GM19043 (cell line): ENCODE measurements around the gene CAPN11.
"Not testable (repeated sequence)": the region's sequence is repeated elsewhere in the genome, so short reads cannot be mapped to it uniquely, and the experiment has no call there.

Experiments used
- ATAC-seq: cut with Tn5 transposase; IDR thresholded peaks from one replicate; pipeline ENCODE4 v1.9.1; 2021; ENCODE audit warnings: low read depth; ENCODE audit not compliant: unreplicated experiment

CAPN11 gene

DNA sequence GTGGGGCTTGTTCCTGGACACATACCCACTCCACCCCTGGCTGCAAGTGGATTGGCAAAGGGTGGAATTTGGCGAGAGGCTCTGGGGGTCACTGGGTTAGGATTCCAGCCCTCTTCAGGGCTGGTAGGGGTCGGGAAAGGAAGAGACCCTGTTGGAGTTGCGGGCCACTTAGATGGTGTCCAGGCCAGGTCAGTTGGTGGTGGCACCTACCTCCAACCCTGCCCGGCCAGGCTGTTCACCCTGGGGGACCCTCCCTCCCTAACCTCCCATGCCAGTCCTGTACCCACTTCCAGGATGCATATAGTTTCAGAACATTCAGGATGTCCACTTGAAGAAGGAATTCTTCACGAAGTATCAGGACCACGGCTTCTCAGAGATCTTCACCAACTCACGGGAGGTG, 21.0 kb downstream of the CAPN11 start:
- ATAC-seq, result no peak

DNA sequence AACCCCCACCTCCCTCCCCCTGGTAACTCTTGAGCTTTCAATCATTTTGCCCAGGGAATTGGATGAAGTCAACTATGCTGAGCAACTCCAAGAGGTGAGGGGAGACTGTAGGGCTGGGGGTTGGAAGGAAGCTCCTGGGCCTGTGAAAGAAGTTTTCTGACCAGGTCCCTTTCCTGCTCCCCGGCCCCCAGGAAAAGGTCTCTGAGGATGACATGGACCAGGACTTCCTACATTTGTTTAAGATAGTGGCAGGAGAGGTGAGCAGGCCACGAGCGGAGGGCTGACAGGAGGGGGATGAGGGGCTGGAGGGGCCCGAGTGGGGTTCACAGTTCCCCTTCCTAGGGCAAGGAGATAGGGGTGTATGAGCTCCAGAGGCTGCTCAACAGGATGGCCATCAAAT, 21.8 kb downstream of the CAPN11 start:
- ATAC-seq, result no peak

DNA sequence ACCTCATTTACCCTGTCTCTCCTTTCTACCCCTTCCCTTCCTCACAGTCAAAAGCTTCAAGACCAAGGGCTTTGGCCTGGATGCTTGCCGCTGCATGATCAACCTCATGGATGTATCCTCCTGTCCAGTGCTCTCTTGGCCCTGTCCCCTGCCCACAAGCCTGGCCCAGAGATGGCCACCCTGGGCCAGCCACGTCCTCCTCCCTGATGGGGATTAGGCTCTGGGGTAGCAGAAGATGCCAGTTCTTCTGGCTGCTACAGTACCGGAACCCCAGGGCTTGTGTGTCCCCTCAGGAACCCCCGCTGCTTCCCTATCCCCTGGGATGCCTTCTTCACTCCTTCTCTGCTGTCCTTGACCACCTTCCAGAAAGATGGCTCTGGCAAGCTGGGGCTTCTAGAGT, 22.3 kb downstream of the CAPN11 start:
- no peak for ATAC-seq

DNA sequence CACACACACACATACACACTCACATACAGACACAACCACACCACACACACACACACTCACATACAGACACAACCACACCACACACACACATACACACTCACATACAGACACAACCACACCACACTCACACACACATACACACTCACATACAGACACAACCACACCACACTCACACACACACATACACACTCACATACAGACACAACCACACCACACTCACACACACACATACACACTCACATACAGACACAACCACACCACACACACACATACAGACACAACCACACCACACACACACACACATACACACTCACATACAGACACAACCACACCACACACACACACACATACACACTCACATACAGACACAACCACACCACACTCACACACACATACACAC, 23.2 kb downstream of the CAPN11 start:
- ATAC-seq, result not testable (repeated sequence)

DNA sequence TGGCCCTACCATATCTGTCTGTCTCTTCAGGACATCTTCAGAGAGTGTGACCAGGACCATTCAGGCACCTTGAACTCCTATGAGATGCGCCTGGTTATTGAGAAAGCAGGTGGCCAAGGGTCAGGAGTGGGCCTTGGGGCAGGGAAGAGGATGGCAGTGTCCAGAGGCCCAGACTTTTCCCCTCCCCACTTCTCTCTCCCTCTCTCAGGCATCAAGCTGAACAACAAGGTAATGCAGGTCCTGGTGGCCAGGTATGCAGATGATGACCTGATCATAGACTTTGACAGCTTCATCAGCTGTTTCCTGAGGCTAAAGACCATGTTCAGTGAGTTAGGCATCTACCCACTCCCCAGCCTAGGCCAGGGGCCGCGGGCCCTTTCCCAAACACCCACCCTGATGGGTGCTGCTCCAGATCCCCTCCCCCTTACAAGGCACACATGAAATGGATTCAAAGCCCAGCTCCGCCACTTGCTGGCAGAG, 24.3 kb downstream of the CAPN11 start:
- no peak for ATAC-seq

DNA sequence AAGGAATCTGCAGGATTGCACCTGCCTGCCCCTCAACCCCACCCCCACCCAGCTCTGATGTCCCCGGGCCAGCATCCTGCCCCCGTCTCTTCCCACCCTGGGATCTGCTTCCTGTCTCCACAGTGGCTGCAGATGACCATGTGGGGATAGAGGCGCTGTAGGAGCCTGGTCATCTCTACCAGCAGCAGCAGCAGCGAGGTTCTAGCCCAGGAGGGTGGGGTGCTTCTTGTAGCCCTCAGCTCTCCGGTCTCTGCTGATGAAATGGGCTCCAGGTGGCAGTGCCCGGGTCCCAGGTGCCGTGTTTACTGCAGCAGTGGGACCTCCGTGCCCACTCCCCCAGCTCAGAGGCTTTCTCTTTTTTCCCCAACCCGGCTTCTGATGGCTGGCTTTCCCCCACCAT, 25.2 kb downstream of the CAPN11 start:
- no peak for ATAC-seq

DNA sequence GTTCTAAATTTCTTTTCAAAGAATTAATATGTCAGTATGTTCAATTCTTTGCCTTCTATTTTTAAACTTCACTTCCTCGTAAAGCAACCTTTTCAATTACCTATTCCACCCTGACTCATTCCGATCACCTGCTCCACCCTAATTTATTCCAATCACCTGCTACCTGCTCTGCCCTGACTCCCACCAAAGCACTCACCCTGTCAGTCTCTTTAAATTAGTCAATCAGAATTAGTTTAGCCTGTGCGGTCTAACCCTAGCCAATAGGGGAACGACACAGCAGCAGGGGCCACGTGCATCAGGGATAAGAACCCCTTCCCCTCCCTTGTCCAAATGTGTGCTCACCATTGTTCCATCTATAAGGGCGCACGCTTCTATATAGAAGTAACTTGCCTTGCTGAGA, 26.7 kb downstream of the CAPN11 start:
- not testable (repeated sequence) for ATAC-seq

DNA sequence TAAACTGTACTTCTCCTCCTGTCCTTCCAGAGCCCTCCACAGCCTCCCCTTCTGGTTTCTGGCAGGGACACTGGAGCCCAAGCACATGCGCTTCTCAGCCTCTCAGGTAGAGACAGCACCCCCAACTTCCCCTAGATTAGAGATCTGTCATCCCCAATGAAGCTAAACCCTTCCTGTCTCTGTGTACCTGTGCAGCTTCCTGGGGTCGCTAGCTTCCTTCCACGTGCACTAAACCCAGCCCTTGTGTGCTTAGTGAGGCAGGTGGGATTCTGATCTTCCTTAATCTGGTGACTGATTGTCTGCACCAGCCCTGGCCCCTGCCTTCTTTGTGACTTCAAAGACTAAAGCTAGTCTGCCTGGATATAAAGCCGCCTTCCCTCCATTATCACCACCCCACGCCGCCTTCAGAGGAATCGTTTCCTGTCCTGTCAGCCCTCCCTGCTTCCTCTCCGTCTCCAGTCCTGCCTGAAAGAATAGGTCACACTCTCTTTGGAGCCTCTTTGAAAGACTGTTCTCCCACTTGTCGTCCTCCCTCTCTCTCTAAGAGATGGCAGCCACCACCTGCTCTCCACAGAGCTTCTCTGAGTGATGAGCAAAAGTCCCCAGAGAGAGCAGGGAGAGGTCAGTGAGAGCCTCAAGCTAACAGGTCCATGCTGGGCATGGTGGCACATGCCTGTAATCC, 27.5 kb downstream of the CAPN11 start:
- no peak for ATAC-seq

DNA sequence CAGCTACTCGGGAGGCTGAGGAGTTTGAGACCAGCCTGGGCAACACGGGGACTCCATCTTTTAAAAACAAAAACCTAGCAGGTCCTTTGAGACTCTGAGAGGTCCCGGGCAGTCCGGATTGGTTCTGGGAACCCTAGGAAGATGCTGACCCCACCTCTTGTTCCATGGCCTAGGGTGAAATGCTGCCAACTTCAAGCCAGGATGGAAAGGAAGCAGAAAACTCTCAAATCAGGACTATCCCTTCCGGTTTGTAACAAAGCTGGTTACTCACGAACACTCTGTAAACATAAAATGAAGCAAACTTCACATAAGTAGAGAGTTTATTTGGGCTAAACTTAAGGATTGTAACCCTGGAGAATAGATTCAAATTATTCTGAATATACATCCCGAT, 28.0 kb downstream of the CAPN11 start:
- ATAC-seq, result no peak

DNA sequence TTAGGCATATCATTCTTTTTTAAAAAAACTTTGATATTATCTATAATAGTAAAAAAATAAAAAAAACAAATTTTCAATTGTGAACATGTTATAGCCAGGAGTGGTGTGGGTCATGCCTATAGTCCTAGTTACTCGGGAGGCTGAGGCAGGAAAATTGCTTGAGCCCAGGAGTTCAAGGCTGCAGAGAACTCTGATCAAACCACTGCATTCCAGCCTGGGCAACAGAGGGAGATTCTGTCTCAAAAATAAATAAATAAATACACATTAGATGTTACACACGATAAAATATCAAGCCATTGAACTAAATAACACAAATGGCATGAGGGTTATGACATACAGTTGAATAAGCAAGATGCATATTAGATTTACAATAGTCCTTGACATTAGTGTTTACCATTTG, 30.2 kb downstream of the CAPN11 start:
- no peak for ATAC-seq

DNA sequence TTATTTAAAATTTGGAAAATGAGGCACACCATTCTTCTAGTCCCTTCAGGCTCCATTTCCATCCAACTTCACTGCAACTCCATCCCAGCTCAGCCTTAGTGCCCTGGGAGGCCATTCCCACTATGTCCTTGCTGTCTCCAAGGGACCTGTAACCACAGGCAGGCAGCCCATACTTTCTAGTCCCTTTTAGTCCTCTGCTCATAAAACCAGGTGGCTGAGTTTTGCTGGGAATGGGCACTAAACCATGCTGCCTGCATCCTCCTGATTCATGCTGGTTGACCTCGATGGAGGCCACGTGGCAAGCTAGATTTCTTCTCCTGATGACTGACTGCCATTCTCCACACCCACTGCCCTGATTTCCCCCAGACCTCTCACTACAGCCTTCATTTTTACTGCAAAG, 30.6 kb downstream of the CAPN11 start:
- no peak for ATAC-seq

DNA sequence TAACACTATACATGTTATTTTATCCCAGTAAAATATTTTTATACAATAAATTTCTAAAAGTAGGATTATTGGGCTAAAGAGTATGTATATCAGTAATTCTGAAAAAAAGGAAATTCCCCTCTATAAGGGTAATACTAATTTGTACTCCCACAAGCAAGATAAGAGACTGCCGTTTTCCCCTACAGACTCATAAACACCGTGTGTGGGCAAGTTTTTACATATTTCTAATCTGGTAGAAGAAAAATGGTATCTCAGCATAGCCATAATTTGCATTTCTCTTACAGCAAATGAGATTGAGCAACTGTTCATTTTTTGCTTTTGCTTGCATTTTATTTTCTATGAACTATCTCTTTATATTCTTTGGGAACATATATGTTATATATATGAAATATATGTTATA, 32.1 kb downstream of the CAPN11 start:
- no peak for ATAC-seq

DNA sequence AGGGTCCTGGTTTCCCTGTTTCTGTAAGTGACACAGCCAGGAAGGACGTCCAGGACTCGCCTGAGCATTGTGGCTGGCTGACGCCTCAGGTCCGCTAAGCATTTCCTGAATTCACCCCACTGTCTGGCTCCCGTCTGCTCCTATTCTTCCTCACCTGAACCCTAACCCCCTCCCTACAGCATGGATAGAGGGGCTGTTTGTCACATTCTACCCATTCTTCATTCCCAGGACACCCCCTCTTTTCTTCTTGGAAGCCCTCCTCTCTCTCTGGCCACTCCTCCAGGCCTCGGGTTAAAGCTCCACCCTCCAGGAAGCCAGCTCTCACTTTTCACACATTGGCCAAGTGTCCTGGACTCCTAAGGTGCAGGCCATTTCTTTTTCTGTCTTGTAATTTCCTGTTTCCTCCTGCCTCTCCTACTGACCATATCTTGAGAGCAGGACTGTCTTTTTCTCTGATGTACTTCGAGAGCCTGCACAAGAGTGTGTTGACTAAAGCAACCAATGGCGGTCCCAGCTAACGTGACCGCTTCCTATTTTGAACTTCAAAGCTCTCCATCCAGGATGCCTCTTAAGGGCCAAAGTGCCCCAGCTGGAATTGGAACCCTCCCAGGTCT, 33.9 kb downstream of the CAPN11 start:
- no peak for ATAC-seq

DNA sequence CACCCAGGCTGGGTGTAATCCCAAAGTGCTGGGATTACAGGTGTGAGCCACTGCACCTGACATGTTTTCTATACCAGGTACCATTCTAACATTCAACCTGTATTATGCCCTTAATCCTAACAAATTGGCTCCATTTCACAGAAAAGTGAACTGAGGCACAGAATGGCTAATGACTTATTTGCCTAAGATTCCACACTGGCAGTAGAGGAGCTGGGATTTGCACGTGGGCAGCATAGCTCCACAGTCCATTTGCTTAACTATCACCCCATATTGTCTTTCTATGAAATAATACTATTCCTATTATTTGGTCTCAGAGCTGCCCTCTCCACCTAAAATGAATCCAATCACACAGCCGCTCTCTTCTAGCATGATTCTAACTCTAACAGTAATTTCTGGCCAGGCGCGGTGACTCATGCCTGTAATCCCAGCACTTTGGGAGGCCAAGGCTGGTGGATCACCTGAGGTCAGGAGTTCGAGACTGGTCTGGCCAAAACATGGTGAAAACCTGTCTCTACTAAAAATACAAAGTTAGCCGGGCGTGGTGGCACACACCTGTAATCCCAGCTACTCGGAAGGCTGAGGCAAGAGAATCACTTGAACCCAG, 34.8 kb downstream of the CAPN11 start:
- no peak for ATAC-seq

DNA sequence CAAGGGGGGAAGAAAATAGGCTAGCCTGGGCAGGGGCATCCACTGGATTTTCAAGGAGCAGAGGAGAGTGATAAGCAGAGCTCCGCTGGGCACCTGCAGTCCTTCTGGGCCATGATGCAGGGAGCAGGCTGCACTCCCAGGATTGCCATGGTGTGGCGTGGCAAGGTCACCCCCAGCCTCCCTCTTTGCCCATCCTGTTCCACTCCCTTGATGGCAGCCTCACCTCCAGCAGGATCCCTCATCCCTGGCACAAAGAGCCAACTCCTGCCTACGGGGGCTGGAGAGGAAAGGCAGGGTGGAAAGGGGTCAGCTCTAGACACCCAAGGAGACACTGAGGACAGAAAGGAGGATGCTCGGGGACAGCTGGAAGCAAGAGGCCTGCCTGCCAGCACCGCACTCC, 35.7 kb downstream of the CAPN11 start:
- no peak for ATAC-seq

DNA sequence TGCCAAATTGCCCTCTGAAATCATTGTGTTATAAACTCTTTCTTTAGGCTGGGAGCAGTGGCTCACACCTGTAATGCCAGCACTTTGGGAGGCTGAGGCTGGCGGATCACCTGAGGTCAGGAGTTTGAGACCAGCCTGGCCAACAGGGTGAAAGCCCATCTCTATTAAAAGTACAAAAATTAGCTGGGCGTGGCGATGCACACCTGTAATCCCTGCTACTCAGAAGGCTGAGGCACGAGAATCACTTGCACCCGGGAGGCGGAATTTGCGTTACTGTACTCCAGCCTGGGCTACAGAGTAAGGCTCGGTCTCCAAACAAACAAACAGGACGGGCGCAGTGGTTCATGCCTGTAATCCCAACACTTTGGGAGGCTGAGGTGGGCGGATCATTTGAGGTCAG, 37.7 kb downstream of the CAPN11 start:
- ATAC-seq, result not testable (repeated sequence)

DNA sequence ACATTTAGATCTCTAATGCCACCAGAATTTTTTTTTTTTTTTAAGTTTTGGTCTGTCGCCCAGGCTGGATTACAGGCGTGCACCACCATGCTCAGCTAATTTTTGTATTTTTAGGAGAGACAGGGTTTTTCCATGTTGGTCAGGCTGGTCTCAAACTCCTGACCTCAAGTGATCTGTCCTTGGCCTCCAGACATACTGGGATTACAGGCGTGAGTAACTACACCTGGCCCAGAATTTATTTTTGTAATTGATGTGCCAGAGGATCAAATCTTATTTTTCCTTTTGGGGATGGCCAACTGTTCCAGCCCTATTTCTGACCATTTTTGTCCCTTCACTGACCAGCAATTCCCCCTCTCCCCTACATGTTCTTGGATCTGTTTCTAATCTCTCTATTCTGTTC, 40.1 kb downstream of the CAPN11 start:
- ATAC-seq, result no peak

DNA sequence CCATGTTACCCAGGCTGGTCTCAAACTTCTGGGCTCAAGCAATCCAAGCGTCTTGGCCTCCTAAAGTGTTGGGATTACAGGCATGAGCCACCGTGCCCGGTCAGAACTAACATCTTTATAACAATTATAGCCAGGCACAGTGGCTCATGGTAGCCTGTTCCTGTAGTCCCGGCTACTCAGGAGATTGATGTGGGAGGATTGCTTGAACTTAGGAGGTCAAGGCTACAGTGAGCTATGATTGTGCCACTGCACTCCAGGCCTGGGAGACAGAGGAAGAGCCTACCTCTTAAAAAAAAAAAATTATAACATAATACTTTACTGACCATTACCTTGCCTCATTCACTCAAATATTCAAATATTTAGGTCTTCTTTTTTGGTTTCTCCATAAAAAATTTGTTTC, 41.3 kb downstream of the CAPN11 start:
- ATAC-seq, result no peak

DNA sequence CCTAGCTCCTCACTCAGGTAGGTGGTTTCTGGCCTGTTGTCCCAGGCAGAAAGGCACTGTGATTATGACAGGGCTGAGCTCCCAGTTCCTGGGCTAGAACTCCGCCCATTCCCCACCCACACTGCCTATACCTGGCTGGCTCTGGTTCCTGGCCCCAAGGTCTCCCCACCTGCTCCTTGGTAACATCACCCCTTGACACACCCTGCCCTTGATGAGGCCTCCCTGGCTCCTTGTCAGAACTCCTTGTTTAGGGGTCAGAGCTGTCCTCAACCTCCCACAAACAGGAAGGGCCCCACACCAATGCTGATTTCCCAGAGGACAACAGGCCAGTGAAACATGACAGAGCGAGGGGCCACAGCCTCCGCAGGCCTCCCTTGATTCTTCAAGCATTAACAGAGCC, 42.6 kb downstream of the CAPN11 start:
- ATAC-seq, result no peak

DNA sequence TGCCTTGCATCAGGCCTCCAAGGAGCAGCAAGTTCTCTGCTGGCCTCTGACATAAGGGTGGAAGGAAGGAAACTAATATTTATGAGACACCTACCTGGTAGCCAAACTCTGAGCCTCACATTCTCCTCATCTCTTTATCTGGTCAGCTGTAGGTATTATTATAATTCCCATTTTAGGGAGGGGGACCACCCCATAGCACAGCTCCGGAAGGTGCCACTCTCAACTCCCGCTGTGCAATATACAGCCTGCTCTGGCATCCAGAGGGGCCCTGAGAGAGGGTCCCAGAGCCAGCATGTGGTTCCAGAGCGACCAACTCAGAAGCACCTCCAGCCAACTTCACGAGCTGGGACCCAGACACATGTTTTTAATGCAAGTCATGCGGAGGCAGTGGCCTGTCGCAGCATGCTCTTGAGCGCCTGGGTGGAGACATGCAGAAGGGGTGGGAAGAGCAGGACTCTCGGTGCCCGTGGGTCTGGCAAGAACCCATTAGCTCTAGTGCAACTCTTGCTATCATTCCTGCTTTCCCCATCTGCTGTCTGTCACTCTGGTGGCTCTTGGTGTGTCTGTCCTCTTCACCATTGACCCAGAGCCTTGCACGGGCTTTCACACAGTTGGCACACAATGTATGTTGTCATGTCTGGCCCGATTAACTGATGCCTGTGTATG, 43.2 kb downstream of the CAPN11 start:
- ATAC-seq, result no peak

DNA sequence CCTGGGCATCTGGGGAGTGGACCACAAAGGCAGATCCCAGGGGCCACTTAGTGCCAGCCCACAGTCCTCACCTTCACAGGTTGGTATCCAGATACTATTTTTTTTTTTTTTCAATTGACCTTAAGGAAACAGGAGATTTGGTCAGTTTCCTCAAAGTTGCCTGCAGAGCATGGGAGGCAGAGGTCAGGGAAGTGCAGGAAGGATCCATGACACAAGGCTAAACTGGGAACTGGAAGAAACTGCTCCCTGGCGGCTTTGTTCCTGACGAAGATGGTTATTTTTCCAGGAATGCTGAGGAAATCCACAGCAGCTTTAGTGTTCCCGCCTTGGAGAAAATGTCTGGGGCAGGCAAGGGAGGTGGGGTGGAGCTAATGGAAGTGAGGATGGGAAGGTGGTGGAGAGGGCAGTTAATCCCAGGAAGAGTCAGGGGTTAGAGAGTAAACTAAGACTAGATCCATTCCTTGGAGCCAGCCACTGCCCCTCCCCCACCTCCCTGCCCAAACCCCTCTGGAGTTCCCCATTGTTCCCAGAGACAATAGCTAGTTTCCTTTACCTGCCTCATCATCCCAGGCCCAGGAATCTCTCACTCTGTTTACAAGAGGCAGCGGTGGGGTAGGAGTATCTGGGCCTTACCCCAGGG, 43.8 kb downstream of the CAPN11 start:
- no peak for ATAC-seq
